Retina (tissue), 1 donor: ENCODE measurements around the gene RASGRF1.

Experiments used
- DNase-seq: peaks from one replicate; pipeline ENCODE4 v3.0.0-alpha.2; 2016

Gene RASGRF1

DNA sequence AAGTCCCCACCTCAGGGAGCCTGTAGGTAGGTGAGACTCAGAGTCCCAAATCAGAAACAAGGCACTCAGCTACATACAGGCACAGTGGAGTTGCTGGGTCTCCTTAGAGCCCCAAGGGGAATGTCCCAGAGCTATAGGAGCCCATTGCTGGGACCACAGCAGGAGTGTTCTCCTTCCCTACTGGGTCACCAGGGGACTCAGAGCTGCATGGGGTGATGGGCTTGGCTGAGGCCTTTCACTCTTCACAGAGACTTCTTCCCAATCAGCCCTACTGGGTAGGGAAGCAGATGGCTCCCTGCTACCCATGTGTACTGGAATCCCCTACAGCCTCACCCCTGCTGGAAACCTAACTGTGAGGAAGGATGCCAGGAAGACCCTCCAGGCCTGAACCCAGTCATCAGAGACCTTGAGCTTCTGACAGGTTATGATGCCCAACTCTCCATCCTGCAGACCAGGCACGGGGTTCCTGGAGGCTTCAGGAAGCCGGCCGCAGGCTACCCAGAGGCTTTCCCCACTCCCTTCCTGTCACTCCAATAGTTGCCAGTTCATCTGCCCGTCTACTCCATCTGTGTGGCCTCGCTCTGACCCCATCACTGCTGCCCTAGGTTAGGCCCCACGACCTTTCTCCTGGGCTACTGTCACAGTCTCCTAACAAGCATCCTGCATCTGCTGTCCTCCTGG is 24.0 kb downstream of the RASGRF1 start:
- DNase-seq: no peak

DNA sequence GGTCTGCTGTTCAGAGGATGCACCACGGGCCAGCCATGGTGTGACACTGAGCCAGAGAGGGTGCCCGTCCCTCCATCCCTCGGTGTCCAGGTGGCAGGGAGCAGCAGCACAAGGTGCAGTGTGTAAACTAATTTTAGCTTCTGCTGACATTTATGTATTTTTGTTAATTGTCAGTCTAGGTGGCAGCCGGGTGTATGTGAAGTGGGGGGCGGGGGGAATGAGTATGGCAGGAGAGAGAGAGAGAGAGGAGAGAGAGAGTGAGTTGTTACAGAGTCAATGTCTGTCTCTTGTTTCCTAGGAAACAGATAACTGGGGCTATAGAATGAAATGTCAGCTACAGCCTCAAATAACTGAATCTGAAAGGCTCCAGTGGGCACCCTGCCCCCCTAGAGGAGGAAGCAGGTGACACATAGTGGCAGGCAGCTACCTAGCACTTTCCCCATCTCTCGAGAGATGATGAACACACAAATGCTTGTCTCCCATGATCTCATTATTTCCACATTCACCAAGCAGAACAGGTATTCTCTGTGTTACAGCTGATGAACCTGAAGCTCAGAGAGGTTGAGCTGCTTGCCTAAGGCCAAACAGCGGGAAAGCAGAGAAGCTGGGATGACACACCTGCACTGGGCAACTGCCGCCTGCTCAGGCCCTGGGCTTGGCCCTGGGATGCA is 24.7 kb downstream of the RASGRF1 start:
- no peak for DNase-seq

DNA sequence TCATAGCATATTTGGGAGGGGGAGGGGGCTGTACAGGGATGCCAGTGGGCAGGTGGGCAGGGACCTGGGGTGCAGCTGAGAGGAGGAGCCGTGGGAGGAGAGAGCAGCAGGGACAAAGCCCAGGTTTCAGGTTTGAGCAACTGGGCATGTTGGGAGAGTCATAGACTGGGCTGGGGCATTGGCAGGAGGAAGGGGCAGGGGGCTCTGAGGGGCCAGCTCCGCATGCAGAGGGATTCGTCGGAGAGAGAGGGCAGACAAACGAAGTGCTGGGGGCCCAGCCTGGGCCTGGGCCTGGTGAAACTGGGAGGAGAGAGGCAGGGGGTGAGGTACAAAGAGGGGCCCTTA is 25.2 kb downstream of the RASGRF1 start:
- DNase-seq: no peak

DNA sequence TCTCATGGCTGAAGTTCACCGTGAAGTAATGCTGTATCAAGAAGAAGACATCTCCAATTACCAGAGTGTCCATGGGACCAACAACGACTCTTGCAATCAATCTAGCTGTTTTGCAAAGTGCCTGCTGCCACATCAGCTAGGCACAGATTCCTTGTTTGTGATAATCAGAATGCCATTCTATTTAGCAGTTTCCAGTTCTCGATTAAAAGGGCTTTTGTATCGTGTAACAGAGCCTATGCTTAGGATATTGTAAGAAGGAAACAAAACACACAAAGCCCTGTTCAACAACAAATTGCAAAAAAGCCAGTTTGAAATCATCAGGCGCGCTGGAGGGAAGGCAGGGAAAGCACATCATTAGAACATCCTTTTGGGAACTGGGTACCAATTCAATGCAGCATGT is 26.1 kb downstream of the RASGRF1 start:
- no peak for DNase-seq

DNA sequence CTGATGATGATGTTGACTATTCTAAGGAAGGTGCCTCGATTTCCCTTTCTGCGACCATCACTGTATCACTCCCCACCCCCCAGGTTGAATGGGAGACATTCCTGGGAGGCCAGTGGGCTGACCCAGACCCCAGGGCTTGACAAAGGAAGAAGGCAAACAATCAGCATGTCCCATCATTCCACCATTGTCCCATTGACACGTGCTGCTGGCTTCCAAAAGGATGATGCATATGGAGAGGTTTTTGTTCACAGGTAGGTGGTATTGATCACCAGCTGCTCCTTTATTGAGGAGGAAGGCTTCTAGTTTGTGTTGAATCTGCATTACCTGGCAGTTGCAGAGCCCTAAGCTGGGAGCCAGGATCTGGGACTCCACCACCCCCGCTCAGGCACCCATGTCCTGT is 30.4 kb downstream of the RASGRF1 start:
- DNase-seq: no peak

DNA sequence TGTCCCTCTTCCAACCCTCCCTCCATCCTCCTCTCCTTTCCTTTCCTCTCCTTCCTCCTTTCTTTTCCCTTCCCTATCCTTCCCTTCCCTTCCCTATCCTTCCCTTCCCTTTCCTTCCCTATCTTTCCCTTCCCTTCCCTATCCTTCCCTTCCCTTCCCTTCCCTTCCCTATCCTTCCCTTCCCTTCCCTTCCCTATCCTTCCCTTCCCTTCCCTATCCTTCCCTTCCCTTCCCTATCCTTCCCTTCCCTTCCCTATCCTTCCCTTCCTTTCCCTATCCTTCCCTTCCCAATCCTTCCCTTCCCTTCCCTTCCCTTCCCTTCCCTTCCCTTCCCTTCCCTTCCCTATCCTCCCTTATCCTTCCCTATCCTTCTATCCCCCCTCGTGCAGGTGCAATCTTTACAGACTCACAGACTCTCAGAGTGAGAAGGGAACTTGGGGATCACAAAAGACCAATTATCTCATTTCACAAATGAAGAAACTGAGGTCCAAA is 31.5 kb downstream of the RASGRF1 start:
- DNase-seq: no peak

DNA sequence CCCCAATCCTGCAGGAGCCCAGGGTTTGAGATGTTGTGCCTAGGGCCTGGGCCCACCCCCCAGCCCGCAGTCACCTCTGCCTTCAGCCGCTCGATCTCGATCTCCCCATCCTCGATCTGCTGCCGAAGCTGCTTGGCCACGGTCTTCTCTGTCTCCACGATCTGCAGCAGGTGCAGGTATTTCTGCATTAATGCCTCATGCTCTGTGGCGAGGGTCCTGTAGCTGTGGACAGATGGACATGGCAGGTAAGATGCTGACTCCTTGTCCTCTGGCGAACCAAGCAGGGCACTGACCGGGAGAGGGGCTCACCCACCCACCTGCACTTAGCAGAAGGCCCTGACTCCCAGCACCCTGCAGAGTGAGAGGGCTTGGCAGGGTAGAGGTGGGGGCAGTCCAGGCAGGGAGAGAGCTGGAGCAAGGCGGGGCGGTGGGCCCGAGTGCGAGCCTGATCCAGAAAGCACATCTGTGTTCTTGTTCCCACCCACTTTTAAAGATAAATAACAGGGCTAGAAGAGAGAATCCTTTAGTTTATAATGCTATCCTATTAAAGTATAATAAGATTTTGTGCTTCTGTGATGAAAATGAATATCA is 32.2 kb downstream of the RASGRF1 start:
- no peak for DNase-seq

DNA sequence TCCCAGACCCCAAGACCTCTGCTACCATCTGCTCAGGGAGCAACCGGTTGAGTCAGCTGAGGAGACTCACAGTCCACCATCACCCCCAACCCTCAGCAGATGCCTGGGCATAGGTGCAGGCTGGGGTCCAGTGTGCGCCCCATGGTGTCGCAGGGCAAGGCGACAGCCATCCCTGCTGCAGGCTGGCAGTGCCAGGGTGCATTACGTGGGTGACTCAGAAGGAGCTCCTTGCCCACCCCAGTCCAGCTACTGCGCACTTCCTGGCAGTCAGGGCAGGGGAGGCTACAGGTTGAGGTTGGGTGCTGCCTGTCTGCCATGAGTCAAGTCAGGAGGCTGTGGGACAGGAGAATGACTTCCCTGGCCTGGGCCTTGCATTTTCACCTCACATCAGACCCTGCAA is 33.5 kb downstream of the RASGRF1 start:
- no peak for DNase-seq

DNA sequence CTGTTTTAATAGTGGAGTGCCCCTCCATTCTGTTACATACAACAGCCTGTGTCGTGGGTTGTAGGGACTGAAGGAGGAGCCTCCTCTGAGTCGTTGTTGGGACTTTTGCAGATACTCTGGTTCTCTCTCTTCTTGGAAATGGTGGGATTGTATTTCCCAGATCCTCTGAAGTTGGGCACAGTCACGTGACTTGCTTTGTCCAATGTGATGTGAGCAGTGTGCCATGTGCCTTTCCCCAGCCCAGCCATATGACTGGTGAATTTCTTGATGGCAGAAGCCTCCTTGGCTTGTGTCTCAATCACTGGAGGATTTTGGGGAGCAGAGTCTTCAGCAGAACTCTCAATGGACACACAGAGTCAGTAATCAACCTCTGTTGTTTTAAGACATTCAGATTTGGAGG is 36.2 kb downstream of the RASGRF1 start:
- DNase-seq: no peak

DNA sequence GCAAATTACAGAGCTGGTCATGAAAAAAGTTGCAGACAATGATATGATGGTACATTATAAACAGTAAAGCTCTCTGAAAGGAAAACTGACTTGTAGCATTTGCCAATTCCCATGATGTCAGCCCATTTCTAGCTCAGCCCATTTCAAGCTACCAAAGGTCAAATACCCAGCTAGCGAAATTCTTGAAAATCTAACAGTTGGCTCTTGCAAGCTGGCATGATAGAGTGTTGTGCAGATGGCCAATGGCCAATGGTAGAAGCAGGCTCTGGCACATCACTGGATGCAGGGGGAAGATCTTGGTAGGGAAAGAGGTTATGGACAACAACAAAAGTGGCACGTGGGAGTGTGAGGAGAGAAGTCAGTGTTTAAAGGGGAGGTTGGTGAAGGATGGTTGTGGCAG is 36.7 kb downstream of the RASGRF1 start:
- DNase-seq: no peak

DNA sequence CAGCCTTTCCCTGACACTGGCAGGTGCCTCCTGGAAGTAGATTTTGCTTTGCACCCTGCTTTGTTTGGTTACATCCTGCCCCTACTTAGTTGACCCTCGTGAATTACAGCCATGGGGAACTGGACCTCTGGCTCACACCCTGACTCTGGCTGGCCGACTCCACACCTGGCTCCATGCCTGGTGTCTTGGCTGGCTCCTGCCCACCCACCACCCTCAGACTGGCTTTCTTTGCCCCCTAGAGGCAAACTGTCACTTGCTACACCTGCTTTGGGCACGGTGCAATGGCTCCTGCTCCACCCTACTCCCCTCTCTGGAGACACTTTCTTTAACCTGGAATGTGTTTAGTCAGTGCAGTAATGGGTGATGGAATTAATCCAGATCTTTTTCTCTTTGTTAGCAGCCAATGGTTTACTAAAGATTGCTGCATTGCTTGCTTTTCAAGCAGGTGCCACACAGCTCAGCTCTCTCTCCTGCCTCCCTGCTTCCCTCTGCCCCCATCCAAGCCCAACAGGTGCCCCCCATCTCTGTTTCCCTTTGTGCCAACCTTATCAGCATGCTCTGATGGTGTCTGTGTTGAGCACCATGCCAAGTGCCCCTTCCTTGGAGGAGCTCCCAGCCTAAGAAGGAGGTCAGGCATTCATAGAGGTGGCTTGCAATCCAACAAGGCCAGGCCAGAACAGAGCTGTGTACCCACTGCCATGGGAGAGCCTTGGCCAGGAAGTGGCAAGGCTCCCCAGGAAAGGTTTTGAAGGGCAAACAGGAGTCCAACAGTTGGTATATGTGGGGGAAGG is 38.4 kb downstream of the RASGRF1 start:
- DNase-seq: no peak

DNA sequence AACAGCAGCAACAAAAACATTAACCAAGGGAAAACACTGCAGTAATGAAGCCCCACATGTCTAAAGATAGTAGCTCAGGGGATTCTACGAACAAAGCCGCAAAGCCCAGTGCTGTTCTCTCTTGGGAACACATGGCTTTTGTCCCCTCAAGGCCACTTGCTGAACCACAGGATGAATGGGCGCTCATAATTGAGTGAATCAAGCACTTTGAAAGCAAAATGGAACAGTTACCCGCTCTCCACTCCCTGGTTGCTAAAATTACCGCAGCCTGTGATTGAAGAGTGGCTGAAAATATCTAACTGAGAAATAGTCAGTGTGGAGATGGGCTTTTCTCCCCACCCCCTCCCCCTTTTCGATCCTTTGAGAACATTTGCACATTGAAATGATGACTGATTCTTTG is 39.6 kb downstream of the RASGRF1 start:
- peak; percentile 22 for DNase-seq

DNA sequence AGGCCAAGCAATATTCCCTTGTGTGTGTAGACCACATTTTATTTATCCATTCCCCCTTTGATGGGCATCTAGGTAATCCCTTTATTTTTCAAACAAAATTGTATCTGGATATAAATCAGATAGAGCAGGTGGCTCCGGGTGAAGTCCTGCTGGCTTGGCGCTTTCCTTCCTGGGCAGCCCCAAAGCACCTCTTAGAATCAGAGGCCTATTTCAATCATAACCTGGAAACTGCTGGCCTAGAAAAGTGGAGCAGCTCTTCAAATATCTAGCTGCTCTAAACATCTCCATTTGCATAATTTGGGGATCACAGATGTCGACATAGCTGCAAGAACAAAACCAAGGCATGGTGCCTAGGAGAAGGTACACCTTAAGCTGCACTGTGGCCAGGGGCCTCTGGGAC is 40.2 kb downstream of the RASGRF1 start:
- DNase-seq: no peak

DNA sequence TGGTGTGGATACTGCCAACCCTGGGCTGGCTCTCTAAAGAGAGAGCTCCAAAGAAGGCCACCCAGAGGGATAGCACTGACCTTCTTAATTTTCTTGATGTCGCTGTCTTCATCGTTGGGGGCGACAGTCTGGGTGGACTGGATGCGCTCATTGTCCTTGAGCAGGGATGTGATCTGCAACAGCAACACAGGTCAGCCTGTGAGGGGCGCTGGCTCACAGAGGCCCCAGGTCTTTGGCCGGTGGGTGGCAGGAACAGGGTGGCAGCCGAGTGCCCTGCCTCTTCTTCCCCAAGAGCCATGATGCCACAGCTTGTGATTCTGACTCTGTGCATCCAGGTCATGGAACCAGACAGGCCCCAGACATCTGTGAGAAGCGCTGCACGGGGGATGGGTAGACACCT is 41.2 kb downstream of the RASGRF1 start:
- DNase-seq: no peak

DNA sequence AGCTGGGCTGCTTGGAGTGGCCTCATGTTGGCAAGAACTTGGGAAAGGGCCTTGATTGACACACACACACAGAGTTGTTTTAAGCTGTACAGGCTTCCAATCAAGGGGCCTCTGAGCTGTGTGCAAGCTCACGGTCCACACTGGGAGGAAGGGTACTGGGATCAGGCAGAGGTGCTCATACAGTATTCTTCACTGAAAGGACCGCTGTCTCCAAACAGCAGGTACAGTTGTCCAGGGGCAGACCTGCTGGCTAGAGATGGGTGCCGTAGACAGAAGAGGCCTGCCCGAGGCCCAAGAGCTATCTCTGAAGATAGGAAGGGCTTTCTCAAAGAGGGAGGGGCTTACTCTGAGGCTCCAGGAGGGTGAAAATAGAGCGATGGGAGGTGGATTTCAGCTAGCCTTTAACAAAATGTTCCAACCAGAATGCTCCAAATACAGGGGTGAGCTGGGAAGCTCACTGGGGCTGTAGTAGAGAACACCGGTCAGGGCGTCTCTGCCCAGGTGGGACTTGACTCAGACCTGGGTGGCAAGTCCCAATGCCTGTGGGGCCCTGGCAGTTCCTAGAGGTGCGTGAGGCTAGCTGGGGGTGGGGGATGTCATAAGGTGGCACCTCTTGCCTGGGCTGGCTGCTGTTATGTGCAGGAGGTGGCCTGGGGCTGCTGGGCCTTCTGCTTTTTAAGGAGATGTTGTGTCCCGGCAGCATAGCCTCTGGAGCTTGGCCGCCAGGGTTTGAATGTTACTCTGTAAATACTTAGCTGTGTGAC is 42.7 kb downstream of the RASGRF1 start:
- DNase-seq: no peak

DNA sequence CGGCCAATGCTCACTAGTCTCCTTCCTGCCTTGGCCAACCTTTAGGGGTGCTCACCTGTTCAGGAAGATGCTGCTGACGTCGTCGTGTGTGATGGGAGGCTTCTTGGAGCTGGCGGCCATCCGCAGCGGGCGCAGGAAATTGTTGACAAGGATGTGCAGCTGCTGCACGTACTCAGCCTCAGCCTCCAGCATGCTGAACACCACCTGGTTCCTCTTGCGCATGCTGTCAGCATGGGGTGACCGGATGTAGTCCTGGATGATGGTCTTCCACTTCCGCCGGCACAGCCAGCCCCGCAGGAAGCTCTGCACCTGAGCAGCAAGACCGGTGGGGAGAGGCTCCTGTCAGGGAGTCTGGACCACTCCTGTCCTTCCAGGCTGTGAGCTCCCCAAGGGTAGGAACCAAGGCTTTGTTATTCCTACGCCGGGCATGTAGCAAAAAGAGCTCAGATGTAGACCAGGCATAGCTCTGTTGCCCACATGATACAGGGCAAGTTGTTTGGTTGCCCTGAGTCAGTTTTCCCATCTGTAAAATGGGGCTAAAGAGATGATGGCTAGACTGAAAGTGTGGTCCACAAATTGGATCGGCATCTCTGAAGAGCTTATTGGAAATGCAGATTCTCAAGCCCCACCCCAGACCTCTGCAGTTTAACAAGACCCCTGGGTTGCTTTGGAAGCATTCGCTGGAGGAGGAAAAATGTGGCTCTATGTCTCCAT is 43.7 kb downstream of the RASGRF1 start:
- DNase-seq: no peak

DNA sequence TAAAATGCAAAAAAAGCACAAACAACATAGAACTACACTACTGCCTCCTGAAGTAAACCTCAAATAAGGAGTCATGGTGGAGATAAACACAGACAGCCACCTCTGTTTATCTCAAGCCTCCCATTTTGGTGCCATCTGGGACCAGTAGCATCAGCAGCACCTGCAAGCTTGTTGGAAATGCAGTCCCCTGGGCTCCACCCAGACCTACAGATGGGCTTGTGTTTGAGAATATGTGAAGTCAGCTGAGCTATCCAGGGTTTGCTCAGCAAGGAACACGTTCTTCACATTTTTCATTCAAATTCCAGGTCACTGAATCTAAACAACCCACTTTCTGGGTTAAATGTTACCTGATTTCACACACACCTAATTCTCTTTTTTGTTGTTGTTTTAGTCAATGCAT is 45.5 kb downstream of the RASGRF1 start:
- DNase-seq: no peak

DNA sequence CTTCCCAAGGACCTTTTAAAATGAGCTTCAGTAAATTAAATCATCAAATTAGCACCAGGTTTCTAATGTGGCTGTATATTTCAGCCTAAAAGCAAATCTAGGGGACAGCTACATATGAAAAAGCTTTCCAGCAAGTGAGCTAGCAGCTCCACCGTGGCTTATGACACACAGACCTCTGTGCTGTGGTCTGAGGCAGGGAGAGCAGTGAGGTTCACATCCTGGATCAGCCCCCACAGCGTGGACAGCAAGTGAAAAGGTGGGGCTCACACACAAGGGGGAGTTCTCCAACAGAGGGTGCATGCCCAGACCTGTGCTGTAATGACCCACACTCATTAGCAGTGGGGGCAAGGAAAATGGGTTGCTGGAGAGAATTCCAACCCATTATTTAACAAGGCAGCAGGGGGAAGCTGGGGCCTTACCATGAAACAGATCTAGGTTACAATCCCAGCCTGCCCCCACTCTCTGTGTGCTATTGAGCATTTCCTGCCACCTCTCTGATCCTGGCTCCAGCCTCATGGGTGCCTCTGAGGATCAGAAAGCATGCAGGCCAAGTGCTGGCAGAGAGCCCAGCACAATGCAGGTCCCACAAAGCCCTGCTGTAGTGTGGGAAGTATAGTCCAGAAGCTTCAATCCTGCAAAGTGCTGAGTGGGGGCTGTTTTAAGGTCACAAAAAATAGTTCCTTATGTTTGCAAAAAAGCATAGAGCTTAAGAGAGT is 48.2 kb downstream of the RASGRF1 start:
- no peak for DNase-seq

DNA sequence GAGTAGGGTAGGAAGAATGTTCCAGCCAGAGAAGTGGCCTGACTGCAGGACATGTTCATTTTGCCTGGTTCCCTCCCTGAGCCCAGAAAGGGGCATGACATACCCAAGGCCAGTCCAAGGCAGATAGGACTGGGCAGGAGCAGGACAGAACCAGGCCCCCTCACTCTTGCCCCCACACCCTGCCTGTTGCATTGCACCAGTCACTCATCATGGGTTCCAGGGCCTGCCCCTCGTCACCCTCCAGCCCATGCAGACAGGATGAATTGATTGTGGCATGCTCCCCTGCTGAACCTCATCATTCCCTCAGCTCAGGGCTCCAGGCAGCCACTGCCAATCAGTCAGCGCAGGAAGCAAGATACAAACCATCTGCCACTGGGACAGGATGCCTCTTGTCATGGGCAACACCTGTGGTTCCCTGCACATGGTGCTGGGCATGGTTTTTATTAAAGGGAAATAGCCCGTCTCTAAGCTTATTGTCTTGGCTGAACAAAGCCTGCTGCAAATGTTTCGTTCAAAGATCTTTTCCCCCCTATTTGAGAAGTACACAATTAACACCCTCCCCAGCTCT is 48.9 kb downstream of the RASGRF1 start:
- no peak for DNase-seq

DNA sequence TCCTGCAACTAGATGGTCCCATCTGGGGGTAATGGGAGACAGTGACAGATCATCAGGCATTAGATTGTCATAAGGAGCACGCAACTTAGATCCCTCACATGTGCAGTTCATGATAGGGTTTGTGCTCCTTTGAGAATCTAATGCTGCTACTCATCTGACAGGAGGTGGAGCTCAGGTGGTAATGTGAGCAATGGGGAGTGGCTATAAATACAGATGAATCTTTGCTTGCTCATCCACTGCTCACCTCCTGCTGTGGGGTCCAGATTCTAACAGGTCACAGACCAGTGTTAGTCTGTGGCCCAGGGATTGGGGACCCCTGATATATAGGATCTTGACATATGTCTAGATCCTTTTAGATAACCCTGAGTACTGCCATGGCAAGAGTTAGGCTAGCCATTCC is 52.7 kb downstream of the RASGRF1 start:
- no peak for DNase-seq

DNA sequence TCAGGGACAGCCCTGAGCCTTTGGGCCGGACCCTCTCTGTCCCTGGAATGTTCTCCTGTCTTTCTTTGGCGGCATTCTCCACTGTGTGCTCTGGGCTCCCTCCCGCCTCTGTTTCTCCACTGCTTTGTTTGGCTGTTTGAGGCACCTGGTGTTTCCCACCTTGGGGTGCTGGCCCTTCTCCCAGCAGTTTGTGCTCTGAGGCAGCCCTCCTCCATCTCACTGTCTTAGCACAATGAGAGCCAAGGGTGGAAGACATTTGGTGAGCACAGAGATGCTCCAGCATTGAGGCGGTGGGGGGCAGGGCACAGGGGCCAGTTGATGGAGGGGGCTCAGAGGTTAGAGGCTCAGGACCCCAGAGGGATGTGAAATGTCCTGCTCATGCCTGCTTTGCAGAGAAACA is 54.3 kb downstream of the RASGRF1 start:
- no peak for DNase-seq
